Activated naive CD4-positive, alpha-beta T cell treated with anti-CD3 and anti-CD28 coated beads for 36 hours (primary cell): ENCODE results near the gene SEMA6D. TPM values are rescaled to one million over a fixed set of nuclear protein-coding genes. Genes with fewer than 3 reads are reported as not detected.

Experiments used
- CTCF ChIA-PET: fragments of 350-600 bp; sonication (Branson Sonifier 250); formaldehyde crosslinking; loops from one replicate; lab custom pipeline; 2021; ENCODE audit warnings: antibody characterized with exemption; lab: Charles Lee
- DNase-seq: peaks from one replicate; pipeline ENCODE4 v3.0.0-alpha.2; 2020
- H3K27ac Mint-ChIP-seq: one replicate; pipeline ENCODE4 v1.8.0; 2021; ENCODE audit warnings: mild to moderate bottlenecking, mixed read lengths
- H3K27me3 Mint-ChIP-seq: one replicate; pipeline ENCODE4 v1.8.0; 2021; ENCODE audit warnings: low read depth, mixed read lengths
- H3K36me3 Mint-ChIP-seq: one replicate; pipeline ENCODE4 v1.8.0; 2021; ENCODE audit warnings: low read depth, mixed read lengths
- H3K4me1 Mint-ChIP-seq: one replicate; pipeline ENCODE4 v1.8.0; 2021; ENCODE audit warnings: low read depth, mixed read lengths
- H3K4me3 Mint-ChIP-seq: one replicate; pipeline ENCODE4 v1.8.0; 2021; ENCODE audit warnings: mild to moderate bottlenecking, moderate library complexity, mixed read lengths
- H3K9me3 Mint-ChIP-seq: one replicate; pipeline ENCODE4 v1.8.0; 2021; ENCODE audit warnings: mixed read lengths
- intact Hi-C: fragments of 100-400 bp; cut with micrococcal nuclease; formaldehyde crosslinking; loops from one replicate; pipeline ENCODE4 v1.15.1; 2023
- total RNA-seq, 2 experiments: library from RNA; stranded (reverse); gene quantifications; one replicate each; pipeline ENCODE4 v1.2.3, GENCODE V29; 2021

Gene SEMA6D
- total RNA-seq, 2 experiments from 2014 or later, result not detected

- no peaks in the 10 kb centered on the region for H3K36me3 Mint-ChIP-seq
- H3K4me3 Mint-ChIP-seq, result no peak overlapping the region
- no peaks in the 10 kb centered on the region for H3K4me1 Mint-ChIP-seq
- CTCF ChIA-PET, result no interaction called here
- intact Hi-C loops, result no loop called here
- no peak overlapping the region for H3K27ac Mint-ChIP-seq
- peaks cover 14% of the 10 kb centered on the region for H3K9me3 Mint-ChIP-seq
- DNase-seq, result no peak
- peaks cover 2% of the 10 kb centered on the region for H3K27me3 Mint-ChIP-seq
Measured at GRCh38 chr15:47750740-47751262, 33.5 kb downstream of the SEMA6D start.

GRCh38 chr15:47753591-47753990, 36.3 kb downstream of the SEMA6D start:
- no peaks in the 10 kb centered on the region for H3K4me1 Mint-ChIP-seq
- H3K27me3 Mint-ChIP-seq, result peaks cover 5% of the 10 kb centered on the region
- no peak overlapping the region for H3K27ac Mint-ChIP-seq
- DNase-seq, result no peak
- no peaks in the 10 kb centered on the region for H3K36me3 Mint-ChIP-seq
- intact Hi-C loops, result no loop called here
- H3K4me3 Mint-ChIP-seq, result no peak overlapping the region
- H3K9me3 Mint-ChIP-seq, result peaks cover 14% of the 10 kb centered on the region
- CTCF ChIA-PET, result no interaction called here

- no peak for DNase-seq
- Mint-ChIP-seq H3K9me3 (peaks cover 14% of the 10 kb centered on the region), H3K4me3 (no peak overlapping the region), H3K27me3 (peaks cover 5% of the 10 kb centered on the region), H3K4me1 (no peaks in the 10 kb centered on the region), H3K27ac (no peak overlapping the region), H3K36me3 (no peaks in the 10 kb centered on the region)
- intact Hi-C loops, result no loop called here
- CTCF ChIA-PET, result no interaction called here
Measured at GRCh38 chr15:47754312-47754711, 37.0 kb downstream of the SEMA6D start.

GRCh38 chr15:47755941-47756340, 38.6 kb downstream of the SEMA6D start:
- no peak for DNase-seq
- peaks cover 5% of the 10 kb centered on the region for H3K27me3 Mint-ChIP-seq
- no peak overlapping the region for H3K4me3 Mint-ChIP-seq
- intact Hi-C loops, result no loop called here
- CTCF ChIA-PET, result no interaction called here
- no peak overlapping the region for H3K27ac Mint-ChIP-seq
- H3K4me1 Mint-ChIP-seq, result no peaks in the 10 kb centered on the region
- H3K9me3 Mint-ChIP-seq, result peaks cover 15% of the 10 kb centered on the region
- no peaks in the 10 kb centered on the region for H3K36me3 Mint-ChIP-seq

GRCh38 chr15:47756872-47757271, 39.6 kb downstream of the SEMA6D start:
- Mint-ChIP-seq H3K4me1 (no peaks in the 10 kb centered on the region), H3K36me3 (no peaks in the 10 kb centered on the region), H3K27ac (no peak overlapping the region), H3K4me3 (no peak overlapping the region), H3K9me3 (peaks cover 15% of the 10 kb centered on the region), H3K27me3 (peaks cover 5% of the 10 kb centered on the region)
- CTCF ChIA-PET, result no interaction called here
- no peak for DNase-seq
- intact Hi-C loops, result no loop called here

- CTCF ChIA-PET, result no interaction called here
- H3K9me3 Mint-ChIP-seq, result peaks cover 15% of the 10 kb centered on the region
- no peaks in the 10 kb centered on the region for H3K4me1 Mint-ChIP-seq
- H3K27me3 Mint-ChIP-seq, result peaks cover 3% of the 10 kb centered on the region
- H3K36me3 Mint-ChIP-seq, result no peaks in the 10 kb centered on the region
- no peak overlapping the region for H3K4me3 Mint-ChIP-seq
- no peak for DNase-seq
- H3K27ac Mint-ChIP-seq, result no peak overlapping the region
- intact Hi-C loops, result no loop called here
Measured at GRCh38 chr15:47757331-47757730, 40.0 kb downstream of the SEMA6D start.

GRCh38 chr15:47762621-47763020, 45.3 kb downstream of the SEMA6D start:
- Mint-ChIP-seq H3K4me1 (no peaks in the 10 kb centered on the region), H3K9me3 (peaks cover 1% of the 10 kb centered on the region), H3K4me3 (no peak overlapping the region), H3K27ac (no peak overlapping the region), H3K27me3 (peaks cover 5% of the 10 kb centered on the region), H3K36me3 (no peaks in the 10 kb centered on the region)
- CTCF ChIA-PET, result no interaction called here
- DNase-seq, result no peak
- intact Hi-C loops, result no loop called here

GRCh38 chr15:47764666-47765065, 47.4 kb downstream of the SEMA6D start:
- CTCF ChIA-PET, result no interaction called here
- peaks cover 5% of the 10 kb centered on the region for H3K27me3 Mint-ChIP-seq
- no peaks in the 10 kb centered on the region for H3K36me3 Mint-ChIP-seq
- H3K27ac Mint-ChIP-seq, result no peak overlapping the region
- no peak overlapping the region for H3K4me3 Mint-ChIP-seq
- H3K4me1 Mint-ChIP-seq, result no peaks in the 10 kb centered on the region
- DNase-seq, result no peak
- intact Hi-C loops, result no loop called here
- H3K9me3 Mint-ChIP-seq, result peaks cover 1% of the 10 kb centered on the region

- no peak for DNase-seq
- CTCF ChIA-PET, result no interaction called here
- no peak overlapping the region for H3K4me3 Mint-ChIP-seq
- no peaks in the 10 kb centered on the region for H3K4me1 Mint-ChIP-seq
- no peaks in the 10 kb centered on the region for H3K36me3 Mint-ChIP-seq
- peaks cover 5% of the 10 kb centered on the region for H3K27me3 Mint-ChIP-seq
- H3K9me3 Mint-ChIP-seq, result no peaks in the 10 kb centered on the region
- intact Hi-C loops, result no loop called here
- no peak overlapping the region for H3K27ac Mint-ChIP-seq
Measured at GRCh38 chr15:47766406-47766805, 49.1 kb downstream of the SEMA6D start.

- Mint-ChIP-seq H3K4me3 (no peak overlapping the region), H3K36me3 (no peaks in the 10 kb centered on the region), H3K4me1 (no peaks in the 10 kb centered on the region), H3K27me3 (peaks cover 5% of the 10 kb centered on the region), H3K9me3 (no peaks in the 10 kb centered on the region), H3K27ac (no peak overlapping the region)
- DNase-seq, result no peak
- intact Hi-C loops, result no loop called here
- CTCF ChIA-PET, result interaction anchor here (0.6 kb wide), 1 partner anchor 700 kb away, joined by 3 read pairs; no protein-coding TSS in a partner anchor
Measured at GRCh38 chr15:47767035-47767434, 49.7 kb downstream of the SEMA6D start.

- Mint-ChIP-seq H3K36me3 (no peaks in the 10 kb centered on the region), H3K9me3 (no peaks in the 10 kb centered on the region), H3K27me3 (peaks cover 5% of the 10 kb centered on the region), H3K27ac (no peak overlapping the region), H3K4me3 (no peak overlapping the region), H3K4me1 (no peaks in the 10 kb centered on the region)
- no peak for DNase-seq
- intact Hi-C loops, result no loop called here
- CTCF ChIA-PET, result no interaction called here
Measured at GRCh38 chr15:47768735-47769134, 51.4 kb downstream of the SEMA6D start.

GRCh38 chr15:47769166-47769565, 51.9 kb downstream of the SEMA6D start:
- CTCF ChIA-PET, result no interaction called here
- Mint-ChIP-seq H3K4me3 (no peak overlapping the region), H3K27ac (no peak overlapping the region), H3K36me3 (no peaks in the 10 kb centered on the region), H3K9me3 (no peaks in the 10 kb centered on the region), H3K27me3 (peaks cover 5% of the 10 kb centered on the region), H3K4me1 (no peaks in the 10 kb centered on the region)
- no peak for DNase-seq
- intact Hi-C loops, result no loop called here

GRCh38 chr15:47773143-47773542, 55.8 kb downstream of the SEMA6D start:
- H3K27ac Mint-ChIP-seq, result no peak overlapping the region
- CTCF ChIA-PET, result no interaction called here
- no peak overlapping the region for H3K4me3 Mint-ChIP-seq
- DNase-seq, result no peak
- intact Hi-C loops, result no loop called here
- H3K4me1 Mint-ChIP-seq, result no peaks in the 10 kb centered on the region
- no peaks in the 10 kb centered on the region for H3K27me3 Mint-ChIP-seq
- no peaks in the 10 kb centered on the region for H3K9me3 Mint-ChIP-seq
- no peaks in the 10 kb centered on the region for H3K36me3 Mint-ChIP-seq
